DMS79 treated with DMSO at 0.1 percent for 48 hours (cell line): ENCODE data around the gene TXNIP.
A peak's percentile ranks its signal among the peaks of the same experiment; 100 is the strongest.

ENCODE experiments used
- DNase-seq: peaks from one replicate; lab custom pipeline; 2025; lab: John Stamatoyannopoulos, UW

The TXNIP gene

GRCh38 chr1:146010126-146010738 is 13.9 kb upstream of the TXNIP start:
- no peak for DNase-seq

GRCh38 chr1:146007489-146008133 is 11.2 kb upstream of the TXNIP start:
- no peak for DNase-seq

- DNase-seq = no peak
These were observed 5.3 kb upstream of the TXNIP start for GRCh38 chr1:146001709-146002108.

- peak; percentile 96 for DNase-seq
These were observed 3.1 kb upstream of the TXNIP start for GRCh38 chr1:145999321-146000024.

- peak; percentile 38 for DNase-seq
These were observed 1.3 kb upstream of the TXNIP start for GRCh38 chr1:145997718-145998023.

- peak; percentile 17 for DNase-seq
These were observed 788 bp upstream of the TXNIP start for GRCh38 chr1:145997016-145997717.

GRCh38 chr1:145995964-145996432 is 381 bp downstream of the TXNIP start:
- peak; percentile 54 for DNase-seq

GRCh38 chr1:145995148-145995881 is 1.1 kb downstream of the TXNIP start:
- DNase-seq = no peak

- DNase-seq = no peak
These were observed 1.8 kb downstream of the TXNIP start for GRCh38 chr1:145994391-145995120.

GRCh38 chr1:145993618-145994390 is 2.6 kb downstream of the TXNIP start:
- DNase-seq = no peak

GRCh38 chr1:145992958-145993617 is 3.3 kb downstream of the TXNIP start:
- DNase-seq = no peak

GRCh38 chr1:145992502-145992936 is 3.9 kb downstream of the TXNIP start:
- DNase-seq = no peak

- DNase-seq = no peak
These were observed 4.5 kb downstream of the TXNIP start for GRCh38 chr1:145991735-145992412.

- no peak for DNase-seq
These were observed 6.0 kb downstream of the TXNIP start for GRCh38 chr1:145990249-145990855.

- DNase-seq = no peak
These were observed 7.6 kb downstream of the TXNIP start for GRCh38 chr1:145988773-145989172.

- no peak for DNase-seq
These were observed 8.5 kb downstream of the TXNIP start for GRCh38 chr1:145987926-145988325.

GRCh38 chr1:145986551-145986950 is 9.8 kb downstream of the TXNIP start:
- DNase-seq = no peak

- peak; percentile 66 for DNase-seq
These were observed 10.6 kb downstream of the TXNIP start for GRCh38 chr1:145985502-145986439.
